ENCODE results near the gene KLHL1.

- TF ChIP-seq CTCF (IDR thresholded peaks at IDR 0.05) (no peak), POLR2AphosphoS5 (IDR thresholded peaks at IDR 0.05; ENCODE audit: low read depth, low read length) (no peak), REST (IDR thresholded peaks at IDR 0.05; ENCODE audit: insufficient read depth in 1 of 2, low read depth in 2 of 2, low read length in 1 of 2) (no peak), TCF7L2 (IDR thresholded peaks at IDR 0.05; ENCODE audit: low read depth, low read length) (no peak), SIN3A (IDR thresholded peaks at IDR 0.05; ENCODE audit: borderline replicate concordance, insufficient read depth, low read depth, low read length) (no peak)
Measured at GRCh38 chr13:69975496-69975895, 132.8 kb downstream of the KLHL1 start.

Data from Panc1 (cell line).